ENCODE measurements around the gene ART4.

ART4 gene

GRCh38 chr12:14868916-14869506, 25.7 kb upstream of the ART4 start:
- Histone ChIP-seq H3K9me3 (no peaks in the 10 kb centered on the region), H3K27ac (no peak overlapping the region), H3K4me3 (ENCODE audit: low read depth in 1 of 2, low read length in 1 of 2) (no peak overlapping the region), H3K36me3 (no peaks in the 10 kb centered on the region), H3K27me3 (no peaks in the 10 kb centered on the region), H3K4me1 (ENCODE audit: control insufficient read depth in 1 of 2, insufficient read depth in 1 of 2, low read depth in 1 of 2, low read length in 1 of 2) (no peaks in the 10 kb centered on the region)
- TF ChIP-seq CTCF (IDR thresholded peaks at IDR 0.05), result no peak

- no peak overlapping the region for H3K27ac ChIP-seq
- H3K27me3 ChIP-seq, result no peaks in the 10 kb centered on the region
- H3K4me1 ChIP-seq (ENCODE audit: control insufficient read depth in 1 of 2, insufficient read depth in 1 of 2, low read depth in 1 of 2, low read length in 1 of 2), result no peaks in the 10 kb centered on the region
- TF ChIP-seq CTCF (IDR thresholded peaks at IDR 0.05), result no peak
- H3K36me3 ChIP-seq, result no peaks in the 10 kb centered on the region
- H3K4me3 ChIP-seq (ENCODE audit: low read depth in 1 of 2, low read length in 1 of 2), result no peak overlapping the region
- no peaks in the 10 kb centered on the region for H3K9me3 ChIP-seq
These were observed 17.2 kb upstream of the ART4 start for GRCh38 chr12:14860490-14860889.

- H3K4me3 ChIP-seq (ENCODE audit: low read depth in 1 of 2, low read length in 1 of 2), result no peak overlapping the region
- H3K27me3 ChIP-seq, result no peaks in the 10 kb centered on the region
- H3K9me3 ChIP-seq, result no peaks in the 10 kb centered on the region
- TF ChIP-seq CTCF (IDR thresholded peaks at IDR 0.05), result no peak
- no peak overlapping the region for H3K27ac ChIP-seq
- no peaks in the 10 kb centered on the region for H3K36me3 ChIP-seq
- no peaks in the 10 kb centered on the region for H3K4me1 ChIP-seq (ENCODE audit: control insufficient read depth in 1 of 2, insufficient read depth in 1 of 2, low read depth in 1 of 2, low read length in 1 of 2)
These were observed 15.2 kb upstream of the ART4 start for GRCh38 chr12:14858513-14858912.

GRCh38 chr12:14854586-14855183, 11.4 kb upstream of the ART4 start:
- Histone ChIP-seq H3K9me3 (no peaks in the 10 kb centered on the region), H3K4me1 (ENCODE audit: control insufficient read depth in 1 of 2, insufficient read depth in 1 of 2, low read depth in 1 of 2, low read length in 1 of 2) (no peaks in the 10 kb centered on the region), H3K4me3 (ENCODE audit: low read depth in 1 of 2, low read length in 1 of 2) (no peak overlapping the region), H3K27ac (no peak overlapping the region), H3K36me3 (no peaks in the 10 kb centered on the region), H3K27me3 (no peaks in the 10 kb centered on the region)
- TF ChIP-seq CTCF (IDR thresholded peaks at IDR 0.05), result no peak

- Histone ChIP-seq H3K27ac (no peak overlapping the region), H3K4me3 (ENCODE audit: low read depth in 1 of 2, low read length in 1 of 2) (no peak overlapping the region), H3K36me3 (no peaks in the 10 kb centered on the region), H3K27me3 (no peaks in the 10 kb centered on the region), H3K4me1 (ENCODE audit: control insufficient read depth in 1 of 2, insufficient read depth in 1 of 2, low read depth in 1 of 2, low read length in 1 of 2) (no peaks in the 10 kb centered on the region), H3K9me3 (no peaks in the 10 kb centered on the region)
- no peak for TF ChIP-seq CTCF (IDR thresholded peaks at IDR 0.05)
These were observed 10.6 kb upstream of the ART4 start for GRCh38 chr12:14853961-14854360.

Data from neutrophil (primary cell).